ENCODE results near the gene ORC2. TPM values are rescaled to one million over a fixed set of nuclear protein-coding genes. Genes with fewer than 3 reads are reported as not detected.
"Not testable (repeated sequence)": the region's sequence is repeated elsewhere in the genome, so short reads cannot be mapped to it uniquely, and the experiment has no call there.

ORC2 gene
- total RNA-seq, 4 donors from 2014 or later: 6.2 to 22.5 (median 12.9) TPM

- peaks cover 6 to 31% (median 6%) of the 10 kb centered on the region in 3 donors for H3K4me1 ChIP-seq
- H3K36me3 ChIP-seq: no peaks in the 10 kb centered on the region
- DNase-seq: no peak
- H3K4me3 ChIP-seq: no peak overlapping the region
- H3K27ac ChIP-seq: peak overlapping the region in 1 of 4 donors; percentile 54
- intact Hi-C loops (cut with DNase I): no loop called here
- no peak for TF ChIP-seq CTCF (IDR thresholded peaks at IDR 0.05)
- TF ChIP-seq POLR2A (IDR thresholded peaks at IDR 0.05): no peak
- no peaks in the 10 kb centered on the region for H3K9me3 ChIP-seq
- H3K27me3 ChIP-seq: no peaks in the 10 kb centered on the region
- 81 to 96% methylated on average over 2 of the region's 2 CpGs for WGBS, 2 donors
Observed at GRCh38 chr2:200968735-200969134, 5.3 kb upstream of the ORC2 start.

- intact Hi-C loops (cut with DNase I): no loop called here
- peak overlapping the region in 3 of 4 donors; percentile 24 to 66 (median 54) for H3K27ac ChIP-seq
Observed at GRCh38 chr2:200968162-200968561, 4.7 kb upstream of the ORC2 start.

GRCh38 chr2:200966770-200967169 lies 3.3 kb upstream of the ORC2 start:
- intact Hi-C loops (cut with DNase I): no loop called here
- Histone ChIP-seq H3K9me3 (no peaks in the 10 kb centered on the region), H3K36me3 (no peaks in the 10 kb centered on the region), H3K27me3 (no peaks in the 10 kb centered on the region), H3K4me3 (no peak overlapping the region), H3K4me1 (peaks cover 6 to 44% (median 16%) of the 10 kb centered on the region in 3 donors), H3K27ac (no peak overlapping the region)
- DNase-seq: no peak
- TF ChIP-seq CTCF (IDR thresholded peaks at IDR 0.05): no peak
- no peak for TF ChIP-seq POLR2A (IDR thresholded peaks at IDR 0.05)
- WGBS, 2 donors: 29 to 33% methylated on average over 4 of the region's 4 CpGs

More at GRCh38 chr2:200968162-200968561, 4.7 kb upstream of the ORC2 start:
- DNase-seq: no peak
- Histone ChIP-seq H3K4me1 (peaks cover 6 to 31% (median 6%) of the 10 kb centered on the region in 3 donors), H3K9me3 (no peaks in the 10 kb centered on the region), H3K36me3 (no peaks in the 10 kb centered on the region), H3K4me3 (no peak overlapping the region), H3K27me3 (no peaks in the 10 kb centered on the region)
- TF ChIP-seq CTCF (IDR thresholded peaks at IDR 0.05) (no peak), POLR2A (IDR thresholded peaks at IDR 0.05) (no peak)
- WGBS, 2 donors: 48 to 50% methylated on average over 1 of the region's 1 CpG

- Histone ChIP-seq H3K27ac (peak overlapping the region in 3 of 4 donors; percentile 90 to 95 (median 94)), H3K9me3 (no peaks in the 10 kb centered on the region), H3K36me3 (no peaks in the 10 kb centered on the region), H3K4me3 (peak overlapping the region; percentile 81 to 99 (median 91)), H3K4me1 (peaks cover 13 to 67% (median 30%) of the 10 kb centered on the region in 3 donors), H3K27me3 (no peaks in the 10 kb centered on the region)
- DNase-seq: no peak
- WGBS, 2 donors: 69 to 77% methylated on average over 6 of the region's 6 CpGs
- TF ChIP-seq POLR2A (IDR thresholded peaks at IDR 0.05): no peak
- no peak for TF ChIP-seq CTCF (IDR thresholded peaks at IDR 0.05)
- intact Hi-C loops (cut with DNase I): no loop called here
Observed at GRCh38 chr2:200964498-200964897, 1.0 kb upstream of the ORC2 start.

- H3K27me3 ChIP-seq; DNase-seq; H3K9me3 ChIP-seq; intact Hi-C loops (cut with DNase I); H3K36me3 ChIP-seq: not testable (repeated sequence)
- 0% methylated on average over 5 to 6 of the region's 21 CpGs for WGBS, 2 donors
- Histone ChIP-seq H3K27ac (peak overlapping the region; percentile 90 to 95 (median 92)), H3K4me3 (peak overlapping the region; percentile 81 to 99 (median 91)), H3K4me1 (peaks cover 19 to 73% (median 32%) of the 10 kb centered on the region in 3 donors)
Observed at GRCh38 chr2:200963918-200964252, 425 bp upstream of the ORC2 start.

GRCh38 chr2:200962811-200963123 lies 693 bp downstream of the ORC2 start:
- DNase-seq: no peak
- peak overlapping the region; percentile 81 to 99 (median 91) for H3K4me3 ChIP-seq
- H3K27ac ChIP-seq: peak overlapping the region; percentile 90 to 95 (median 92)
- H3K27me3 ChIP-seq: no peaks in the 10 kb centered on the region
- 3 to 4% methylated on average over 7 of the region's 7 CpGs for WGBS, 2 donors
- no peaks in the 10 kb centered on the region for H3K9me3 ChIP-seq
- TF ChIP-seq CTCF (IDR thresholded peaks at IDR 0.05): no peak
- TF ChIP-seq POLR2A (IDR thresholded peaks at IDR 0.05): no peak
- peaks cover 13 to 68% (median 32%) of the 10 kb centered on the region in 3 donors for H3K4me1 ChIP-seq
- H3K36me3 ChIP-seq: peaks cover 0 to 15% (median 0%) of the 10 kb centered on the region in 3 donors
- intact Hi-C loops (cut with DNase I): no loop called here

Data from esophagus squamous epithelium (tissue), 5 donors.